Lower leg skin (tissue), 4 donors: ENCODE data around the gene FAM111A. TPM values are rescaled to one million over a fixed set of nuclear protein-coding genes. Genes with fewer than 3 reads are reported as not detected.

ENCODE experiments used
- DNase-seq, 2 donors: peaks; one replicate each; pipeline ENCODE4 v3.0.0-alpha.2; 2019; ENCODE audit warnings: low spot score in 2 of 2
- H3K4me3 ChIP-seq: fragments of 200-600 bp; sonication (generic); 2 replicates; pipeline ENCODE4 v1.5.1; 2017; ENCODE audit warnings: mild to moderate bottlenecking, low read depth; ENCODE audit not compliant: poor library complexity, severe bottlenecking
- CTCF ChIP-seq, 3 donors: fragments of 450-650 bp; IDR thresholded peaks; one replicate each; pipeline ENCODE4 v1.5.1; 2016; ENCODE audit warnings: antibody characterized with exemption in 3 of 3, mild to moderate bottlenecking in 3 of 3, moderate library complexity in 2 of 3
- POLR2A ChIP-seq, 2 donors: fragments of 450-650 bp; IDR thresholded peaks; one replicate each; pipeline ENCODE4 v1.6.1; 2016 to 2017; ENCODE audit warnings: antibody characterized with exemption in 2 of 2, mild to moderate bottlenecking in 1 of 2, moderate library complexity in 1 of 2
- WGBS, 2 donors: methylation state at CpG; one replicate each; pipeline ENCODE4 v1.1.5; 2018; 5-methylcytosine and 5-hydroxymethylcytosine counted together
- intact Hi-C: fragments of 100-400 bp; cut with DNase I; formaldehyde crosslinking; loops from one replicate; pipeline ENCODE4 v1.15.0; 2023; ENCODE audit warnings: low total_unique reads
- total RNA-seq, 4 donors: library from RNA; depleted of rRNA; stranded (reverse); fragments of >200 nt; gene quantifications; one replicate each; pipeline ENCODE4 v1.1.0, GENCODE V29; 2016

Gene FAM111A
- total RNA-seq, 4 donors from 2014 or later: 14.9 to 25.0 (median 20.9) TPM

GRCh38 chr11:59199546-59200422 lies 57.1 kb downstream of the FAM111A start:
- intact Hi-C loops: loop anchor here (5.0 kb wide), 1 partner anchor 343 kb away; no protein-coding TSS in a partner anchor
- DNase-seq: no peak
- 71 to 77% methylated on average over 14 of the region's 14 CpGs for WGBS, 2 donors
- no peak overlapping the region for H3K4me3 ChIP-seq
- TF ChIP-seq CTCF (IDR thresholded peaks at IDR 0.05) (no peak), POLR2A (IDR thresholded peaks at IDR 0.05) (no peak)

GRCh38 chr11:59200423-59200746 lies 57.7 kb downstream of the FAM111A start:
- no peak for TF ChIP-seq CTCF (IDR thresholded peaks at IDR 0.05)
- TF ChIP-seq POLR2A (IDR thresholded peaks at IDR 0.05): no peak
- no peak overlapping the region for H3K4me3 ChIP-seq
- WGBS, 2 donors: 40 to 54% methylated on average over 4 of the region's 4 CpGs
- intact Hi-C loops: loop anchor here (5.0 kb wide), 1 partner anchor 342 kb away; no protein-coding TSS in a partner anchor
- no peak for DNase-seq

- 92 to 98% methylated on average over 3 of the region's 3 CpGs for WGBS, 2 donors
- intact Hi-C loops: loop anchor here (5.0 kb wide), 1 partner anchor 341 kb away; no protein-coding TSS in a partner anchor
- no peak for TF ChIP-seq CTCF (IDR thresholded peaks at IDR 0.05)
- no peak for TF ChIP-seq POLR2A (IDR thresholded peaks at IDR 0.05)
- DNase-seq: no peak
- H3K4me3 ChIP-seq: no peak overlapping the region
These were observed 58.7 kb downstream of the FAM111A start for GRCh38 chr11:59201353-59201752.

Other genes with a start within 250 kb of the FAM111A start
- 1 to 10 TPM in 2 of 4 donors, under 1 TPM in 2; 0.30 to 6.8 (median 2.3) TPM for gene GLYATL1, start 203.4 kb upstream of the FAM111A start, total RNA-seq
- not detected for gene GLYATL1B, start 56.5 kb upstream of the FAM111A start, total RNA-seq
- 1 to 10 TPM in 2 of 4 donors, under 1 TPM in 2; 0.19 to 2.2 (median 0.72) TPM for gene FAM111B, start 35.6 kb upstream of the FAM111A start, total RNA-seq
- gene DTX4, start 29.3 kb downstream of the FAM111A start, total RNA-seq: 1 to 10 TPM; 1.2 to 6.4 (median 3.4) TPM
- 1 to 10 TPM; 2.1 to 6.9 (median 3.8) TPM for gene MPEG1, start 70.1 kb downstream of the FAM111A start, total RNA-seq
- not detected for gene OR5AN1, start 216.0 kb downstream of the FAM111A start, total RNA-seq